Caco-2 (cell line): ENCODE results near the gene SNW1. TPM values are rescaled to one million over a fixed set of nuclear protein-coding genes. Genes with fewer than 3 reads are reported as not detected.
A peak's percentile ranks its signal among the peaks of the same experiment; 100 is the strongest.

Source experiments
- BruUV-seq: library from RNA; stranded (reverse); fragments of 400-500 nt; replicated peaks from 2 replicates; lab custom pipeline; 2021; lab: Mats Ljungman, UMichigan
- CTCF ChIA-PET: fragments of 300-600 bp; sonication (Branson Sonifier 250); formaldehyde crosslinking; loops from one replicate; lab custom pipeline; 2022; ENCODE audit warnings: antibody characterized with exemption; lab: Charles Lee
- POLR2A ChIA-PET: fragments of 300-600 bp; sonication (Branson Sonifier 250); formaldehyde crosslinking; loops from one replicate; lab custom pipeline; 2022; ENCODE audit warnings: antibody characterized with exemption; lab: Charles Lee
- DNase-seq, 2 experiments: peaks; one replicate each; pipeline versions ENCODE4 v3.0.0 to v3.0.0-alpha.2; 2020 to 2022
- H3K27me3 ChIP-seq: replicated peaks from 2 replicates; pipeline ENCODE4 v1.6.0; 2011; ENCODE audit warnings: low read length; ENCODE audit not compliant: control insufficient read depth, insufficient read depth
- H3K36me3 ChIP-seq: 2 replicates; pipeline ENCODE4 v1.5.1; 2011; ENCODE audit warnings: low read length; ENCODE audit not compliant: control insufficient read depth, insufficient read depth
- H3K4me1 ChIP-seq: fragments of 250-450 bp; sonication (Bioruptor Pico); 2 replicates; pipeline ENCODE4 v1.5.1; 2020; ENCODE audit warnings: mild to moderate bottlenecking
- H3K4me3 ChIP-seq: 2 replicates; pipeline ENCODE4 v1.5.1; 2011; ENCODE audit warnings: low read depth, mild to moderate bottlenecking, control low read depth, low read length
- H3K9me3 ChIP-seq: fragments of 250-450 bp; sonication (Bioruptor Pico); 2 replicates; pipeline ENCODE4 v1.5.1; 2020; ENCODE audit warnings: mild to moderate bottlenecking, moderate library complexity
- H3K27ac Mint-ChIP-seq: one replicate; pipeline ENCODE4 v1.8.0; 2022; ENCODE audit warnings: mixed read lengths; ENCODE audit not compliant: unreplicated experiment
- H3K27me3 Mint-ChIP-seq: one replicate; pipeline ENCODE4 v1.8.0; 2022; ENCODE audit warnings: mixed read lengths; ENCODE audit not compliant: insufficient read depth, unreplicated experiment
- H3K36me3 Mint-ChIP-seq: one replicate; pipeline ENCODE4 v1.8.0; 2022; ENCODE audit warnings: mild to moderate bottlenecking, mixed read lengths; ENCODE audit not compliant: insufficient read depth, unreplicated experiment
- H3K4me1 Mint-ChIP-seq: one replicate; pipeline ENCODE4 v1.8.0; 2022; ENCODE audit warnings: low read depth, mixed read lengths; ENCODE audit not compliant: unreplicated experiment
- H3K4me3 Mint-ChIP-seq: one replicate; pipeline ENCODE4 v1.8.0; 2022; ENCODE audit warnings: mild to moderate bottlenecking, moderate library complexity, mixed read lengths; ENCODE audit not compliant: unreplicated experiment
- H3K9me3 Mint-ChIP-seq: one replicate; pipeline ENCODE4 v1.8.0; 2022; ENCODE audit warnings: mixed read lengths; ENCODE audit not compliant: unreplicated experiment
- CTCF ChIP-seq, 2 experiments: fragments of 200-600 bp in 1 of 2; IDR thresholded peaks; 1 replicate in 1 of 2; 2 replicates in 1 of 2; pipeline versions ENCODE4 v1.5.1 to v1.8.0; 2011 to 2022; ENCODE audit warnings: antibody characterized with exemption in 1 of 2, control low read depth in 1 of 2, inconsistent platforms in 1 of 2, low read depth in 1 of 2, low read length in 1 of 2, mild to moderate bottlenecking in 1 of 2, moderate library complexity in 1 of 2; ENCODE audit not compliant: insufficient read depth in 1 of 2, severe bottlenecking in 1 of 2, unreplicated experiment in 1 of 2
- intact Hi-C: fragments of 100-400 bp; cut with micrococcal nuclease; formaldehyde crosslinking; loops from one replicate; pipeline ENCODE4 v1.10.0; 2022; ENCODE audit not compliant: unreplicated experiment
- total RNA-seq: library from RNA; stranded (reverse); gene quantifications from 2 replicates; pipeline ENCODE4 v1.2.3, GENCODE V29; 2022

SNW1 gene
- total RNA-seq, 1 experiment from 2014 or later, result 119 TPM

GRCh38 chr14:77708749-77709148 is 52.2 kb downstream of the SNW1 start:
- Mint-ChIP-seq H3K36me3 (peaks cover 51% of the 10 kb centered on the region), H3K4me3 (peak overlapping the region; percentile 86), H3K27me3 (no peaks in the 10 kb centered on the region), H3K9me3 (no peaks in the 10 kb centered on the region), H3K4me1 (peaks cover 17% of the 10 kb centered on the region), H3K27ac (peak overlapping the region; percentile 77)
- BruUV-seq, result TSS peak; percentile 78
- POLR2A ChIA-PET, result interaction anchor here (0.7 kb wide), 1 partner anchor 334 kb away, joined by 3 read pairs; no protein-coding TSS in a partner anchor
- CTCF ChIA-PET, result no interaction called here
- H3K27me3 ChIP-seq, result no peaks in the 10 kb centered on the region
- H3K36me3 ChIP-seq, result no peaks in the 10 kb centered on the region
- H3K4me1 ChIP-seq, result peaks cover 8% of the 10 kb centered on the region; the same call in 1 of the 2 replicates
- H3K4me3 ChIP-seq, result peak overlapping the region; percentile 71
- no peak for TF ChIP-seq CTCF (IDR thresholded peaks at IDR 0.05; ENCODE audit: insufficient read depth in 1 of 2, low read depth in 1 of 2, low read length in 1 of 2, severe bottlenecking in 1 of 2, unreplicated experiment in 1 of 2)
- H3K9me3 ChIP-seq, result no peaks in the 10 kb centered on the region
- DNase-seq, result no peak
- intact Hi-C loops, result loop anchor here (5.0 kb wide), 1 partner anchor 91 kb away; the partner anchor contains the start of gene SPTLC2

- POLR2A ChIA-PET, result interaction anchor here (0.5 to 0.7 kb wide), 2 partner anchors 14 to 333 kb away, joined by 3 to 5 read pairs; no protein-coding TSS in a partner anchor
Measured at GRCh38 chr14:77707724-77708408, 53.1 kb downstream of the SNW1 start, which contains the start of the genes ALKBH1 and SLIRP. Gene ALKBH1, minus strand, starts transcription at chr14:77708023. Its CDS starts 19 bp downstream, at chr14:77708004. Gene SLIRP, plus strand, starts transcription at chr14:77708103. Its CDS starts 9 bp downstream, at chr14:77708112.

More at GRCh38 chr14:77707724-77708408, 53.1 kb downstream of the SNW1 start, which contains the start of the genes ALKBH1 and SLIRP:
- H3K9me3 ChIP-seq, result no peaks in the 10 kb centered on the region
- H3K4me1 Mint-ChIP-seq, result peaks cover 17% of the 10 kb centered on the region
- peak within 1 kb of the TSS; percentile 86 for H3K4me3 Mint-ChIP-seq
- no peaks in the 10 kb centered on the region for H3K36me3 ChIP-seq
- H3K4me3 ChIP-seq, result peak within 1 kb of the TSS; percentile 71
- DNase-seq, result peak; percentile 83 to 87
- CTCF ChIA-PET, result interaction anchor here (0.6 to 0.7 kb wide), 2 partner anchors 52 to 131 kb away, joined by 3 read pairs; no protein-coding TSS in a partner anchor
- no peaks in the 10 kb centered on the region for H3K27me3 ChIP-seq
- intact Hi-C loops, result loop anchor here (1.0 to 5.0 kb wide), 2 partner anchors 53 to 91 kb away; partner anchors contain the start of gene SPTLC2
- H3K27ac Mint-ChIP-seq, result peak within 1 kb of the TSS; percentile 77
- no peaks in the 10 kb centered on the region for H3K9me3 Mint-ChIP-seq
- BruUV-seq, result no TSS peak
- H3K27me3 Mint-ChIP-seq, result no peaks in the 10 kb centered on the region
- TF ChIP-seq CTCF (IDR thresholded peaks at IDR 0.05; ENCODE audit: insufficient read depth in 1 of 2, low read depth in 1 of 2, low read length in 1 of 2, severe bottlenecking in 1 of 2, unreplicated experiment in 1 of 2), result no peak
- peaks cover 8% of the 10 kb centered on the region; the same call in 1 of the 2 replicates for H3K4me1 ChIP-seq
- peaks cover 44% of the 10 kb centered on the region for H3K36me3 Mint-ChIP-seq
